T-cell (primary cell): ENCODE measurements around the gene KMT2B. TPM values are rescaled to one million over a fixed set of nuclear protein-coding genes. Genes with fewer than 3 reads are reported as not detected.

Experiments used
- ATAC-seq, 4 experiments: fragments of 200-7000 bp in 3 of 4; fragments of 150-1000 bp in 1 of 4; cut with Tn5 transposase; replicated peaks in 1 of 4; 1 replicate in 3 of 4; 2 replicates in 1 of 4; pipeline ENCODE4 v1.10.0; 2021; ENCODE audit warnings: moderate library complexity in 3 of 4, mild to moderate bottlenecking in 2 of 4, moderate number of reproducible peaks in 1 of 4
- CTCF ChIA-PET, 2 donors: fragments of 300-600 bp; sonication (Branson Sonifier 250); formaldehyde crosslinking; loops; one replicate each; lab custom pipeline; 2022; ENCODE audit warnings: antibody characterized with exemption in 2 of 2; lab: Charles Lee
- POLR2A ChIA-PET, 2 donors: fragments of 300-600 bp; sonication (Branson Sonifier 250); formaldehyde crosslinking; loops; one replicate each; lab custom pipeline; 2022; ENCODE audit warnings: antibody characterized with exemption in 2 of 2; lab: Charles Lee
- DNase-seq, 35 experiments: peaks; one replicate each; pipeline versions ENCODE4 v3.0.0 to v3.0.0-alpha.2; 2013 to 2023
- H3K27ac ChIP-seq: one replicate; pipeline ENCODE4 v1.5.1; 2013; ENCODE audit warnings: low read length
- H3K27me3 ChIP-seq, 2 experiments: replicated peaks in 1 of 2; 1 replicate in 1 of 2; 2 replicates in 1 of 2; pipeline versions ENCODE4 v1.6.1 to v1.7.0; 2013; ENCODE audit warnings: low read length in 1 of 2, mixed read lengths in 1 of 2; ENCODE audit not compliant: control insufficient read depth in 2 of 2, insufficient read depth in 2 of 2; ENCODE audit errors: extremely low read depth in 1 of 2
- H3K36me3 ChIP-seq, 2 donors: 1 replicate in 1 of 2; 2 replicates in 1 of 2; pipeline versions ENCODE4 v1.6.1 to v1.7.0; 2013; ENCODE audit warnings: low read length in 1 of 2; ENCODE audit not compliant: control insufficient read depth in 2 of 2, insufficient read depth in 1 of 2; ENCODE audit errors: extremely low read depth in 1 of 2
- H3K4me1 ChIP-seq, 2 experiments: 1 replicate in 1 of 2; 2 replicates in 1 of 2; pipeline versions ENCODE4 v1.6.1 to v1.7.0; 2013; ENCODE audit warnings: low read length in 2 of 2, mixed read lengths in 1 of 2; ENCODE audit not compliant: insufficient read depth in 2 of 2, control insufficient read depth in 1 of 2; ENCODE audit errors: extremely low read depth in 1 of 2
- H3K4me3 ChIP-seq, 2 donors: 1 replicate in 1 of 2; 2 replicates in 1 of 2; pipeline versions ENCODE4 v1.5.1 to v1.7.0; 2013; ENCODE audit warnings: mild to moderate bottlenecking in 2 of 2, low read length in 1 of 2, moderate library complexity in 1 of 2; ENCODE audit not compliant: control insufficient read depth in 1 of 2; ENCODE audit errors: extremely low read depth in 1 of 2
- H3K9me3 ChIP-seq: 2 replicates; pipeline ENCODE4 v1.7.0; 2013
- H3K27ac Mint-ChIP-seq, 2 donors: one replicate each; pipeline ENCODE4 v1.8.0; 2020 to 2021; ENCODE audit warnings: mild to moderate bottlenecking in 2 of 2, mixed read lengths in 2 of 2
- H3K27me3 Mint-ChIP-seq, 2 donors: one replicate each; pipeline ENCODE4 v1.8.0; 2021 to 2022; ENCODE audit warnings: mixed read lengths in 2 of 2
- H3K36me3 Mint-ChIP-seq: one replicate; pipeline ENCODE4 v1.8.0; 2021; ENCODE audit warnings: mixed read lengths
- H3K4me1 Mint-ChIP-seq, 3 donors: one replicate each; pipeline ENCODE4 v1.8.0; 2020 to 2022; ENCODE audit warnings: mixed read lengths in 3 of 3, mild to moderate bottlenecking in 1 of 3
- H3K4me3 Mint-ChIP-seq, 3 donors: one replicate each; pipeline ENCODE4 v1.8.0; 2020 to 2022; ENCODE audit warnings: mild to moderate bottlenecking in 3 of 3, mixed read lengths in 3 of 3, moderate library complexity in 3 of 3
- H3K9me3 Mint-ChIP-seq, 3 donors: one replicate each; pipeline ENCODE4 v1.8.0; 2020 to 2022; ENCODE audit warnings: mixed read lengths in 3 of 3
- WGBS: methylation state at CpG from one replicate; pipeline ENCODE4 v1.1.5; 2013; ENCODE audit warnings: missing lambda C conversion rate; ENCODE audit not compliant: insufficient coverage; 5-methylcytosine and 5-hydroxymethylcytosine counted together
- total RNA-seq, 35 experiments: library from RNA in 6 of 35; stranded (reverse) in 6 of 35; fragments of 120-200 nt in 1 of 35; gene quantifications; one replicate each; pipeline versions ENCODE4 v1.2.1 to v1.2.4 and lab custom pipeline; 2013 to 2026

The KMT2B gene
- total RNA-seq, 5 donors from 2014 or later (not counting 1 experiment from before 2014, with no cell fraction given), result 76.4 to 107 (median 92.5) TPM

DNA sequence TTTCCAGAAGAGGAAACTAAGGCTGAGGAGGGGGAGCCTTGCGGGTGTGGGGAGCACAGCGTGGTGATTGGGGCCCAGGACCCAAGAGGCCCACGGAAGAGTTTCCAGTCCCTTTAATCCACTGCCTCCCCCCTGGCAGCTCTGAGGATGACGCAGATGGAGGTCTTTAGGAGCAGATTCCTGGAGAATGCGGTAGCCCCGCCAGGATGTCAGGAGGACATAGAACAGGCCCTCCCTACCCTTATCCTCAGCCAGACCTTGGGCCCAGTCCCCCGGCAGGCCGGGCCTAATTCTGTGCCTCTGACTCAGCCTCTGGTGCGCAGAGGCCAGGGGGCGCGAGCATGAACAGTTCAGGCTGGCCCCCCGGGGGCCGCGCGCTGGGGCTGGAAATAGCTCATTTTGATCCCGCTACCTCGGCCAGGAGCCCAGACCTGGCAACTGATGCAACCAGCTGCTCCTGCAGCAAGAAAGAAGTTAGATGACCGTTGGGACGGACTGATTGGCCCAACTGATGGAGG is 39.5 kb downstream of the KMT2B start:
- ATAC-seq (no peak), DNase-seq (no peak)
- Mint-ChIP-seq H3K4me3 (peak overlapping the region; percentile 89 to 95 (median 93)), H3K9me3 (no peaks in the 10 kb centered on the region), H3K4me1 (peaks cover 32 to 51% (median 34%) of the 10 kb centered on the region in 3 donors), H3K27me3 (peaks cover 7 to 10% of the 10 kb centered on the region in 2 donors), H3K36me3 (peaks cover 23% of the 10 kb centered on the region), H3K27ac (peak overlapping the region in 1 of 2 donors; percentile 95)
- WGBS, result 23% methylated on average over 12 of the region's 19 CpGs
- Histone ChIP-seq H3K27ac (peak overlapping the region; percentile 87), H3K4me3 (peak overlapping the region; percentile 74 to 83), H3K9me3 (no peaks in the 10 kb centered on the region), H3K27me3 (peaks cover 0 to 21% of the 10 kb centered on the region in 2 experiments), H3K4me1 (peaks cover 20 to 43% of the 10 kb centered on the region in 2 experiments), H3K36me3 (peaks cover 15 to 39% of the 10 kb centered on the region in 2 donors)
- POLR2A ChIA-PET, result no interaction called here
- CTCF ChIA-PET, result interaction anchor here in 1 of 2 donors (0.7 kb wide), 1 partner anchor 159 kb away, joined by 3 read pairs; no protein-coding TSS in a partner anchor

DNA sequence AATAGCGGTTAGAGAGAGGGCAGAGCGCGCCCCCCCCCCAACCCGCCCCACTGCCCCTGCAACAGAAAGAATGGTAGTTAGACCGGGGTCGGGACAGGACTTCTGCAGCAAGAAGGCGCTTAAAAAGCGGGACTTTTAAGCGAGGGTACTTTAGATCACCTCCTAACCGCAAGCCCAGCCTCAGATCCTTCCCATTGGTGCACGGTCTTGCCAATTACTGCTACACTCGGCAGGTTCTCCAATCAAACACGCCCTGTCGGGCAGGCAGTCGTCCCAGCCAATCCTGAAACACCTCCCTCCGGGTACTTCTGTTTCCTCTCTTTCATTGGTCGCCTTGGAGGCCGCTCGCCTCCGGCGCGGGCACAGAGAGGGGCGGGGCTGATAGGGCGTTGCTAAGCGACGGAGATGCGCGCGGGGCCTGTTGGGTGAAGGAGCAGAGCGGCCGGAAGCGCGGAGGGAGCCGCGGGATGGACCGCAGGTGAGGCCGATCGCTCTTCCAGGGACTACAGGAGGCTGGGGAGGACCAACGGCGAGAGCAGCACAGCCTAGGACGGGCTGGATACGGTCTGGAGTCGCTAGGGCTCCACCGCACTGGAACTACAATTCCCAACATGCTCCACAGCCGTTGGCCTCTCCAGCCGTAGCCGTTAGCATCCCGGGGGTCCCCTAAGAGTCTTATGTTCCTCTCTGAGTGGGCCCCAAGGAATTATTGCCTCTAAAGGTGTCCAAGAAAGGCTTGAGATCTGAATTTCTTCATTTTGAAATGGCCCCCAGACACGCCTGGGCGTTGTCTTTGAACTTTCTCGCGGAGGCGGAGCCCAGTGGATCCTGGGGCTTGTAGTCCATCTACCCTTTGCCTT is 40.2 kb downstream of the KMT2B start, which contains the start of gene PROSER3:
Gene PROSER3, plus strand, starts transcription at position 428 of the 860 bp plus-strand sequence. Its CDS starts 40 bp downstream, at position 468.
- Histone ChIP-seq H3K4me1 (peaks cover 20 to 43% of the 10 kb centered on the region in 2 experiments), H3K27me3 (peaks cover 0 to 18% of the 10 kb centered on the region in 2 experiments), H3K9me3 (no peaks in the 10 kb centered on the region), H3K27ac (peak within 1 kb of the TSS; percentile 87), H3K36me3 (peaks cover 15 to 34% of the 10 kb centered on the region in 2 donors), H3K4me3 (peak within 1 kb of the TSS; percentile 83 to 100)
- Mint-ChIP-seq H3K27me3 (peaks cover 7 to 10% of the 10 kb centered on the region in 2 donors), H3K36me3 (peaks cover 23% of the 10 kb centered on the region), H3K4me1 (peaks cover 32 to 51% (median 34%) of the 10 kb centered on the region in 3 donors), H3K27ac (peak within 1 kb of the TSS; percentile 91 to 95), H3K4me3 (peak within 1 kb of the TSS; percentile 89 to 95 (median 93)), H3K9me3 (no peaks in the 10 kb centered on the region)
- CTCF ChIA-PET, result interaction anchor here in 1 of 2 donors (0.7 kb wide), 1 partner anchor 160 kb away, joined by 3 read pairs; no protein-coding TSS in a partner anchor
- POLR2A ChIA-PET, result no interaction called here
- whole genome bisulfite sequencing, result under 1% methylated on average over 44 of the region's 53 CpGs
- DNase-seq, result peak; percentile 95 to 100 (median 98)
- peak; percentile 95 to 97 (median 96) for ATAC-seq

DNA sequence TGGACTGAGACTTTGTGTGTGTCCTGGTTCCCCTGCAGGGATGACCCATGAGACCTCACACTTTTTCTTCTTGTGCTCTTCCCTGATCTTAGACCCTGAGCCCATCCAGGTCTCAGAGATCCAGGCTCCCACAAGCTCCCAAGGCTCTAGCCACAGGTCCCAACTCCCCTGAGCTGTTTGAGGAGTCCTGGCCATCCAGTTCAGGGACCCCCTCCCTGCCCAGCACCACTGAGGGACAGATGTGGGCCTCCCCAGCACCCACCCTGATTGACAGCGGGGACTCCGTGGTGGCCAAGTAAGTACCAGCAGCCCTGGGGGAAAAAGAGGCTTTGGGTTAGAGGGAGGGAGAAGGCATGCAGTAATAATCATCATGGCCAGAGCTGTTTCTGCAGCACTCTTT is 41.9 kb downstream of the KMT2B start:
- H3K4me1 ChIP-seq, result peaks cover 20 to 42% of the 10 kb centered on the region in 2 experiments
- DNase-seq, result no peak
- Mint-ChIP-seq H3K36me3 (peaks cover 14% of the 10 kb centered on the region), H3K9me3 (no peaks in the 10 kb centered on the region), H3K27me3 (peaks cover 6 to 9% of the 10 kb centered on the region in 2 donors), H3K4me3 (peak overlapping the region in 2 of 3 donors; percentile 67 to 89), H3K4me1 (peaks cover 32 to 50% (median 33%) of the 10 kb centered on the region in 3 donors), H3K27ac (no peak overlapping the region)
- H3K9me3 ChIP-seq, result no peaks in the 10 kb centered on the region
- POLR2A ChIA-PET, result no interaction called here
- H3K4me3 ChIP-seq, result no peak overlapping the region
- 100% methylated on average over 1 of the region's 2 CpGs for WGBS
- peaks cover 0 to 18% of the 10 kb centered on the region in 2 experiments for H3K27me3 ChIP-seq
- ATAC-seq, result no peak
- CTCF ChIA-PET, result no interaction called here
- no peak overlapping the region for H3K27ac ChIP-seq
- peaks cover 13 to 28% of the 10 kb centered on the region in 2 donors for H3K36me3 ChIP-seq

DNA sequence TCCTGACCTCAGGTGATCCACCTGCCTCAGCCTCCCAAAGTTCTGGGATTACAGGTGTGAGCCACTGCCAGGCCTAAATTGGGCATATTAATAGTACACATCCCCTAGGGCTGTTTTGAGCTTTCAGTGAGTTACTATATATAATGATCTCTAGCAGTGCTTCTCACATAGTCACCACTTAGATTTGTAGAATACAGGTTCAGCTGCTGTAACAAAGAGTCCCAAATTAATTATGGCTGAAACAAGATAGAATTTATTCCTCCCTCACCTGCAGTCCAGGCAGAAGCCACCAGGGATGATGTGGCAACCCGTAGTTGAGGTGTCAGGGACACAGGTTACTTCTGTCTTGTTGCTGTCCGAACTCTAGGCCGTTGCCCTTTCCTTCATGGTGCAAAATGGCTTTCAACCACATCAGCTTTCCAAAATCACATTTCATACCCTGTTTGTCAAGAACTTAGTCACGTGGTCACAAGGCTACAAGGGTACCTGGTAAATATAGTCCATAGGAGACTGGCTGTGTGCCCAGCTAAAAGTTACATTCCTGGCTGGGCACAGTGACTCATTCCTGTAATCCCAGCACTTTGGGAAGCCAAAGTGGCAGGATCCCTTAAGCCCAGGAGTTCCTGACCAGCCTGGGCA is 43.0 kb downstream of the KMT2B start:
- Mint-ChIP-seq H3K9me3 (no peaks in the 10 kb centered on the region), H3K36me3 (peaks cover 18% of the 10 kb centered on the region), H3K27ac (no peak overlapping the region), H3K4me3 (no peak overlapping the region), H3K4me1 (peaks cover 27 to 44% (median 29%) of the 10 kb centered on the region in 3 donors), H3K27me3 (peaks cover 4 to 5% of the 10 kb centered on the region in 2 donors)
- POLR2A ChIA-PET, result no interaction called here
- H3K27ac ChIP-seq, result no peak overlapping the region
- H3K4me1 ChIP-seq, result peaks cover 18 to 36% of the 10 kb centered on the region in 2 experiments
- H3K27me3 ChIP-seq, result peaks cover 0 to 15% of the 10 kb centered on the region in 2 experiments
- DNase-seq (no peak), ATAC-seq (no peak)
- no peaks in the 10 kb centered on the region for H3K9me3 ChIP-seq
- WGBS, result 83% methylated on average over 1 of the region's 4 CpGs
- peaks cover 17 to 37% of the 10 kb centered on the region in 2 donors for H3K36me3 ChIP-seq
- CTCF ChIA-PET, result interaction anchor here in 1 of 2 donors (0.5 kb wide), 1 partner anchor 59 kb away, joined by 5 read pairs; no protein-coding TSS in a partner anchor
- H3K4me3 ChIP-seq, result no peak overlapping the region

DNA sequence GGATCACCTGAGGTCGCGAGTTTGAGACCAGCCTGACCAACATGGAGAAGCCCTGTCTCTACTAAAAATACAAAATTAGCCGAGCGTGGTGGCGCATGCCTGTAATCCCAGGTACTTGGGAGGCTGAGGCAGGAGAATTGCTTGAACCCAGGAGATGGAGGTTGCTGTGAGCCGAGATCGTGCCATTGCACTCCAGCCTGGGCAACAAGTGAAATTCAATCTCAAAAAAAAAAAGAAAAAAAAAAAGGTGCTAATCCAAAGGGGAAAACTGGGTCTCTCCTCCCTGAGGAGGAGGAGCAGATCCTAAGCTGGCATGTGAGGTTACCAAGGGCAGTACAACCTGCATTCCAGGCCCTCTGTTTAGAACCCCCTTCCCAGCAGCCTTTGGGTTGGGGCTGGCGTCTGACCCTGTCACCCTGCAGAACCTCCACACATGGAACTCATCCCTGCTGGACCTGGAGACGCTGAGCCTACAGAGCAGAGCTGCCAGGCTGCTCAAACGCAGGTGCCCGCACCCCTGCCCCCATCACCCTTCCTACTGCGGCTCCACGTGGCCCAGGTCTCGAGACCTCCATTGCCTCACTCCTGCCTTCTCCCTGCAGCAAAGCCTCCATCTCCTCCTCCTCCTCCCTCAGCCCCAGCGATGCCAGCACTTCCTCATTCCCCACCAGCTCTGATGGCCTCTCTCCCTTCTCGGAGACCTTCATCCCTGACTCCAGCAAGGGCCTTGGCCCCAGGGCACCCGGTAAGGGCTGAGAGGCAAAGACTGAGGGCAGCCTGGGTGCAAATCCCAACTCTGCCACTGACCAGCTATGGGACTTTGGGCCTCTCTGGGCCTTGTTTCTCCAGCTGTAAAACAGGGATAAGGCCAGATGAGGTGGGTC is 46.9 kb downstream of the KMT2B start:
- ATAC-seq, result no peak
- Histone ChIP-seq H3K4me3 (no peak overlapping the region), H3K4me1 (peaks cover 0 to 3% of the 10 kb centered on the region in 2 experiments), H3K27ac (no peak overlapping the region), H3K36me3 (peaks cover 17 to 41% of the 10 kb centered on the region in 2 donors), H3K27me3 (no peaks in the 10 kb centered on the region), H3K9me3 (no peaks in the 10 kb centered on the region)
- Mint-ChIP-seq H3K27ac (no peak overlapping the region), H3K4me3 (no peak overlapping the region), H3K36me3 (peaks cover 18% of the 10 kb centered on the region), H3K4me1 (peaks cover under 1 to 9% (median 3%) of the 10 kb centered on the region in 3 donors), H3K27me3 (no peaks in the 10 kb centered on the region), H3K9me3 (no peaks in the 10 kb centered on the region)
- POLR2A ChIA-PET, result no interaction called here
- CTCF ChIA-PET, result no interaction called here
- 99% methylated on average over 8 of the region's 17 CpGs for WGBS
- no peak for DNase-seq
